ENCODE measurements around the gene SEZ6. TPM values are rescaled to one million over a fixed set of nuclear protein-coding genes. Genes with fewer than 3 reads are reported as not detected.

Gene SEZ6
- total RNA-seq, 1 donor from 2014 or later: not detected

DNA sequence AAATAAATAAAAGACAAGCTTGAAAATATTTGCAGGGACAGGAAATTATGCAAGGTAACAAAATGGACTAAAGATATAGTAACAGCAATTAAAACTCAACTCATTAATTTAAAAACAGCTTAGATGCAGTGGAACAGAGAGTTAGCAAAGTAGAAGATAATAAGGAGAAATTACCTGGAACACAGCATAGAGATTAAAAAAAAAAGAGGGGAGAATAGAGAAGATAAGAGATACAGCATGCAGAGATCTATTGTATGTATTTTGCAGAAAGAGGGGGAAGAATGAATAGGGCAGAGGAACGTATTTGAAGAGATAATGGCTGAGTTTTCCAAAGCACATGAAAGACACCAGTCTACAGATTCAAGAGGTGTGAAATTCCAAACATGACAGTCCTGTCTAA, 28.7 kb upstream of the SEZ6 start:
- H3K27ac ChIP-seq (ENCODE audit: low read depth, low read length): no peak overlapping the region
- Mint-ChIP-seq H3K4me1 (ENCODE audit: low read depth, unreplicated experiment) (peaks cover 3% of the 10 kb centered on the region), H3K27me3 (ENCODE audit: low read depth, unreplicated experiment) (peaks cover 32% of the 10 kb centered on the region), H3K9me3 (ENCODE audit: unreplicated experiment) (peaks cover 20% of the 10 kb centered on the region), H3K27ac (ENCODE audit: unreplicated experiment) (no peak overlapping the region), H3K4me3 (ENCODE audit: unreplicated experiment) (no peak overlapping the region), H3K36me3 (ENCODE audit: low read depth, unreplicated experiment) (peaks cover 4% of the 10 kb centered on the region)
- H4K20me1 ChIP-seq (ENCODE audit: insufficient read depth, low read length): no peaks in the 10 kb centered on the region
- peaks cover 20% of the 10 kb centered on the region for H3K9me3 ChIP-seq (ENCODE audit: insufficient read depth, low read depth, low read length)
- H3K4me2 ChIP-seq (ENCODE audit: low read length): no peak overlapping the region
- FAIRE-seq (no peak), DNase-seq (ENCODE audit: low read depth) (no peak)
- H3K4me1 ChIP-seq (ENCODE audit: insufficient read depth, low read length): no peaks in the 10 kb centered on the region
- H3K4me3 ChIP-seq (ENCODE audit: insufficient read depth, low read depth, low read length): no peak overlapping the region
- H3K9ac ChIP-seq (ENCODE audit: low read length): no peak overlapping the region
- no peak for TF ChIP-seq EZH2 (IDR thresholded peaks at IDR 0.05; ENCODE audit: insufficient read depth, low read length)
- TF ChIP-seq, protein P1, sequence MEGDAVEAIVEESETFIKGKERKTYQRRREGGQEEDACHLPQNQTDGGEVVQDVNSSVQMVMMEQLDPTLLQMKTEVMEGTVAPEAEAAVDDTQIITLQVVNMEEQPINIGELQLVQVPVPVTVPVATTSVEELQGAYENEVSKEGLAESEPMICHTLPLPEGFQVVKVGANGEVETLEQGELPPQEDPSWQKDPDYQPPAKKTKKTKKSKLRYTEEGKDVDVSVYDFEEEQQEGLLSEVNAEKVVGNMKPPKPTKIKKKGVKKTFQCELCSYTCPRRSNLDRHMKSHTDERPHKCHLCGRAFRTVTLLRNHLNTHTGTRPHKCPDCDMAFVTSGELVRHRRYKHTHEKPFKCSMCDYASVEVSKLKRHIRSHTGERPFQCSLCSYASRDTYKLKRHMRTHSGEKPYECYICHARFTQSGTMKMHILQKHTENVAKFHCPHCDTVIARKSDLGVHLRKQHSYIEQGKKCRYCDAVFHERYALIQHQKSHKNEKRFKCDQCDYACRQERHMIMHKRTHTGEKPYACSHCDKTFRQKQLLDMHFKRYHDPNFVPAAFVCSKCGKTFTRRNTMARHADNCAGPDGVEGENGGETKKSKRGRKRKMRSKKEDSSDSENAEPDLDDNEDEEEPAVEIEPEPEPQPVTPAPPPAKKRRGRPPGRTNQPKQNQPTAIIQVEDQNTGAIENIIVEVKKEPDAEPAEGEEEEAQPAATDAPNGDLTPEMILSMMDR (IDR thresholded peaks at IDR 0.05; ENCODE audit: insufficient read depth, low read depth, low read length): no peak
- H3K27me3 ChIP-seq (ENCODE audit: insufficient read depth, low read length): peaks cover 60% of the 10 kb centered on the region
- H3K79me2 ChIP-seq (ENCODE audit: insufficient read depth, low read length): no peaks in the 10 kb centered on the region
- no peaks in the 10 kb centered on the region for H3K36me3 ChIP-seq (ENCODE audit: insufficient read depth, low read length)
- H2AFZ ChIP-seq (ENCODE audit: low read depth, low read length): no peak overlapping the region

GRCh38 chr17:29032857-29033197, 27.0 kb upstream of the SEZ6 start:
- DNase-seq (ENCODE audit: low read depth) (no peak), FAIRE-seq (no peak)
- Histone ChIP-seq H3K4me3 (ENCODE audit: insufficient read depth, low read depth, low read length) (no peak overlapping the region), H3K79me2 (ENCODE audit: insufficient read depth, low read length) (no peaks in the 10 kb centered on the region), H3K9ac (ENCODE audit: low read length) (no peak overlapping the region), H3K36me3 (ENCODE audit: insufficient read depth, low read length) (no peaks in the 10 kb centered on the region), H3K27ac (ENCODE audit: low read depth, low read length) (no peak overlapping the region), H4K20me1 (ENCODE audit: insufficient read depth, low read length) (no peaks in the 10 kb centered on the region), H2AFZ (ENCODE audit: low read depth, low read length) (no peak overlapping the region), H3K4me1 (ENCODE audit: insufficient read depth, low read length) (no peaks in the 10 kb centered on the region), H3K27me3 (ENCODE audit: insufficient read depth, low read length) (peaks cover 55% of the 10 kb centered on the region), H3K4me2 (ENCODE audit: low read length) (no peak overlapping the region), H3K9me3 (ENCODE audit: insufficient read depth, low read depth, low read length) (peaks cover 20% of the 10 kb centered on the region)
- peaks cover 20% of the 10 kb centered on the region for H3K9me3 Mint-ChIP-seq (ENCODE audit: unreplicated experiment)
- TF ChIP-seq EZH2 (IDR thresholded peaks at IDR 0.05; ENCODE audit: insufficient read depth, low read length): no peak
- TF ChIP-seq, protein P1 (IDR thresholded peaks at IDR 0.05; ENCODE audit: insufficient read depth, low read depth, low read length): no peak
- peaks cover 32% of the 10 kb centered on the region for H3K27me3 Mint-ChIP-seq (ENCODE audit: low read depth, unreplicated experiment)
- H3K4me1 Mint-ChIP-seq (ENCODE audit: low read depth, unreplicated experiment): peaks cover 3% of the 10 kb centered on the region
- peaks cover 4% of the 10 kb centered on the region for H3K36me3 Mint-ChIP-seq (ENCODE audit: low read depth, unreplicated experiment)
- no peak overlapping the region for H3K4me3 Mint-ChIP-seq (ENCODE audit: unreplicated experiment)
- H3K27ac Mint-ChIP-seq (ENCODE audit: unreplicated experiment): no peak overlapping the region

DNA sequence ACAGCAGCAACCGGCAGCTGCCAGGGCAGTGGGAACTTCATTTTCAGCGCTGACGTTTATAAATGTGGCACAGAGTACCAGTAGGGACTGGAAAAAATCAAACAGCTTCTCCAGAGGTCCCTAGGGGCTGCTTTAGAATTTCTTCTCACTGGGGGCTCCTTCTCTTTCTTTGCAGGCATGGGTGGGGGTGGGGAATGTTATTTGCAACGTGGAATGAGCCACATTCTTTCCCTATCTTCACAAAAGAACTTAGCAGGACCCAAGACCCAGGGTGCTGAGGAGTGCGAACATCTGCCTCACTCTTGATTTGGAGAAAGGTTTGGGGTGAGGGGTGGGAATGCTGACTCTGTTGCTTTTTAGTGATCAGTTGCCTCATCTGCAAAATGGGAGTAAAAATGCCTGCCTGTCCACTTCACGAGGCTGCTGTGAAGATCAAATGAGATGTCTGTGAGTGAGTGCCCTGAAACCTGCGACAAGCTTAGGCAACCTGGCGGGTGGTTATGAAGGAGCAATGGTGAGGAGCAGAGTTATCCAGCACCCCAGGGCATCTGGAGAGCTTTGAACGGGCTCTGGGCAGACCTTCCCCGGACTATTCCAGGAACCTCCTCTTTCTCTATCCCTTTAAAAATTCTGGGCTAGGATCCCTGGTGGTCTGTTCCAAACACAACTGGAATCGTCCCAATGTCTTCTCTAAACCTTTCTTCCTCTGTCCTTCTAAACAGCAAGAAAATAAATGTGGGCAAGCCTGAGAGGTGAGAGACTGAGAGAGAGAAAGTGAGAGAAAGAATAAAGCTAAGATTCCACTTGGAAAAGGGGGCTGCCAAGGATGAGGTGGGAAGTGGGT, 26.4 kb upstream of the SEZ6 start:
- H3K36me3 ChIP-seq (ENCODE audit: insufficient read depth, low read length): no peaks in the 10 kb centered on the region
- Mint-ChIP-seq H3K27me3 (ENCODE audit: low read depth, unreplicated experiment) (peaks cover 33% of the 10 kb centered on the region), H3K4me3 (ENCODE audit: unreplicated experiment) (no peak overlapping the region), H3K27ac (ENCODE audit: unreplicated experiment) (peak overlapping the region; percentile 15), H3K9me3 (ENCODE audit: unreplicated experiment) (peaks cover 20% of the 10 kb centered on the region), H3K4me1 (ENCODE audit: low read depth, unreplicated experiment) (peaks cover 3% of the 10 kb centered on the region), H3K36me3 (ENCODE audit: low read depth, unreplicated experiment) (peaks cover 4% of the 10 kb centered on the region)
- H3K4me1 ChIP-seq (ENCODE audit: insufficient read depth, low read length): no peaks in the 10 kb centered on the region
- H3K4me2 ChIP-seq (ENCODE audit: low read length): no peak overlapping the region
- no peaks in the 10 kb centered on the region for H3K79me2 ChIP-seq (ENCODE audit: insufficient read depth, low read length)
- FAIRE-seq (no peak), DNase-seq (ENCODE audit: low read depth) (no peak)
- no peak for TF ChIP-seq EZH2 (IDR thresholded peaks at IDR 0.05; ENCODE audit: insufficient read depth, low read length)
- TF ChIP-seq, protein P1 (IDR thresholded peaks at IDR 0.05; ENCODE audit: insufficient read depth, low read depth, low read length): no peak
- no peak overlapping the region for H3K9ac ChIP-seq (ENCODE audit: low read length)
- no peak overlapping the region for H3K27ac ChIP-seq (ENCODE audit: low read depth, low read length)
- no peak overlapping the region for H2AFZ ChIP-seq (ENCODE audit: low read depth, low read length)
- H4K20me1 ChIP-seq (ENCODE audit: insufficient read depth, low read length): no peaks in the 10 kb centered on the region
- H3K4me3 ChIP-seq (ENCODE audit: insufficient read depth, low read depth, low read length): no peak overlapping the region
- peaks cover 55% of the 10 kb centered on the region for H3K27me3 ChIP-seq (ENCODE audit: insufficient read depth, low read length)
- H3K9me3 ChIP-seq (ENCODE audit: insufficient read depth, low read depth, low read length): peaks cover 20% of the 10 kb centered on the region
